ENCODE measurements around the gene MYLK2. TPM values are rescaled to one million over a fixed set of nuclear protein-coding genes. Genes with fewer than 3 reads are reported as not detected.

Gene MYLK2
- total and polyA plus RNA-seq, 12 donors: 0.11 to 1.5 (median 0.27) TPM; not detected in 9

DNA sequence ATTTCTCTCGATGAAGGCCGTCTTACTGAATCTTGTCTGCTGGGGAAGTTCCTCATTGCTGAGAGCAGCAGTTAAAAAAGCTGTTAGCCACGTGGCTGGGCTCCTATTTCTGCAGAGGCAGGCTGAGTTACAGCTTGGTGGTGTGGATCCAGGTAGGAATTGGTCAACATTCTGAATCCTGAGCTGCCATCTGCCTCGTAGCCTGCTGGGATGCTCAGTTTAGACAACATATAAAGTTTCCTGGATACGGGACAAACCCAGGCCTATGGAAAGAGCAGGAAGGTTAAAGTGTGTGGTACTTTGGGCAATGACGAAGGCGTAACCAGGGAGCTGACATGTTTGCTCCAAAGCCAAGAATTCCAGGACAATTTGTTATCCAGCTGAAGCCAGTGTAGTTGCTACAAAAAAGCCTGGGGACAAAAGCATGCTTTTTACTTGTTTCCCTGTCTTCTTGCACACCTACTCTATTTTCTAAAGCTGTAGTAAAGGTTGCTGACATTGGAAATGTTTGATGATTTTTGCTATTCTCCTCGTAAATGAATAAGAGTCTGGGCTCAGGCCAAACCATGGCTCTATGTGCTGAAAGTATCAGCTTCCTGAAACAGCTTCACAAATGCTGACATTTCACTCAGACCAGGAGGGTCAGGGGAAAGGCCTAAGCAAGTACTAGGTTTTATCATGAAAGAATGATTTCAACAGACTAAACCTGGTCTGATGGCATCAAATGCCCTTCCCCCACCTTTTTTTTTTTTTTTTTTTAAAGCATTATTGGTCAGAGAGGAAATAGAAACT is 12.4 kb upstream of the MYLK2 start:
- H3K4me1 ChIP-seq (replicated peaks in 1 of 2): no peaks in the 10 kb centered on the region
- TF ChIP-seq, protein P1, sequence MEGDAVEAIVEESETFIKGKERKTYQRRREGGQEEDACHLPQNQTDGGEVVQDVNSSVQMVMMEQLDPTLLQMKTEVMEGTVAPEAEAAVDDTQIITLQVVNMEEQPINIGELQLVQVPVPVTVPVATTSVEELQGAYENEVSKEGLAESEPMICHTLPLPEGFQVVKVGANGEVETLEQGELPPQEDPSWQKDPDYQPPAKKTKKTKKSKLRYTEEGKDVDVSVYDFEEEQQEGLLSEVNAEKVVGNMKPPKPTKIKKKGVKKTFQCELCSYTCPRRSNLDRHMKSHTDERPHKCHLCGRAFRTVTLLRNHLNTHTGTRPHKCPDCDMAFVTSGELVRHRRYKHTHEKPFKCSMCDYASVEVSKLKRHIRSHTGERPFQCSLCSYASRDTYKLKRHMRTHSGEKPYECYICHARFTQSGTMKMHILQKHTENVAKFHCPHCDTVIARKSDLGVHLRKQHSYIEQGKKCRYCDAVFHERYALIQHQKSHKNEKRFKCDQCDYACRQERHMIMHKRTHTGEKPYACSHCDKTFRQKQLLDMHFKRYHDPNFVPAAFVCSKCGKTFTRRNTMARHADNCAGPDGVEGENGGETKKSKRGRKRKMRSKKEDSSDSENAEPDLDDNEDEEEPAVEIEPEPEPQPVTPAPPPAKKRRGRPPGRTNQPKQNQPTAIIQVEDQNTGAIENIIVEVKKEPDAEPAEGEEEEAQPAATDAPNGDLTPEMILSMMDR (IDR thresholded peaks at IDR 0.05): no peak
- TF ChIP-seq POLR2A (IDR thresholded peaks at IDR 0.05): no peak
- no peaks in the 10 kb centered on the region for H3K9me3 ChIP-seq (replicated peaks in 1 of 3)
- DNase-seq: no peak
- 78 to 83% (median 82%) methylated on average over 8 of the region's 8 CpGs for WGBS, 4 donors
- H3K4me3 ChIP-seq: no peak overlapping the region
- no peaks in the 10 kb centered on the region for H3K27me3 ChIP-seq
- no peak overlapping the region for H3K27ac ChIP-seq
- H3K36me3 ChIP-seq (replicated peaks in 1 of 2): no peaks in the 10 kb centered on the region
- intact Hi-C loops (cut with DNase I): no loop called here

DNA sequence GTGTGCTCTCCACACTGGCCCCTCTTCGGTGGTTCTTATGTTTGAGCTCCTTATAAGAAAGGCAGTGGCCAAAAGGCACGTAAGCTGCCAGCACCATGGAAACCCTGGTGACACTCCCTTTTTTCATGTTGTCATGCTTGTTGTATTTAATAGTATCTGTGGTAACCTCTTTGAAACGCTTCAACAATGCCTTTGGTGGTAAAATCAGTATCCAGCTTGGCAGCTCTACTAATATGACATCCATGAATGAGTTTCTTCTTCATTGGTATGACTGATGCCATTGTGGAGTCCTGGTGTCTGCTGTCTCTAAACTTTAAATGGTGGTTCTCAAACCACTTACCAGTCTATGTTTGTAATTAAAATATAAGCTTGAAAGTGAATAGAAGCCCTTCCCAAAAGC is 10.7 kb upstream of the MYLK2 start:
- Histone ChIP-seq H3K36me3 (replicated peaks in 1 of 2) (no peaks in the 10 kb centered on the region), H3K27ac (no peak overlapping the region), H3K9me3 (replicated peaks in 1 of 3) (no peaks in the 10 kb centered on the region), H3K4me1 (replicated peaks in 1 of 2) (peaks cover 0 to 3% of the 10 kb centered on the region in 2 donors), H3K4me3 (no peak overlapping the region), H3K27me3 (no peaks in the 10 kb centered on the region)
- WGBS, 4 donors: 87 to 95% (median 94%) methylated on average over 3 of the region's 3 CpGs
- intact Hi-C loops (cut with DNase I): no loop called here
- no peak for DNase-seq
- TF ChIP-seq POLR2A (IDR thresholded peaks at IDR 0.05): no peak
- TF ChIP-seq, protein P1 (IDR thresholded peaks at IDR 0.05): no peak

- no peak overlapping the region for H3K27ac ChIP-seq
- H3K36me3 ChIP-seq (replicated peaks in 1 of 2): no peaks in the 10 kb centered on the region
- intact Hi-C loops (cut with DNase I): no loop called here
- H3K4me1 ChIP-seq (replicated peaks in 1 of 2): peaks cover 0 to 3% of the 10 kb centered on the region in 2 donors
- WGBS, 4 donors: 66 to 81% (median 75%) methylated on average over 3 of the region's 3 CpGs
- DNase-seq: no peak
- H3K9me3 ChIP-seq (replicated peaks in 1 of 3): no peaks in the 10 kb centered on the region
- TF ChIP-seq, protein P1 (IDR thresholded peaks at IDR 0.05): no peak
- no peak for TF ChIP-seq POLR2A (IDR thresholded peaks at IDR 0.05)
- no peak overlapping the region for H3K4me3 ChIP-seq
- H3K27me3 ChIP-seq: no peaks in the 10 kb centered on the region
These were observed 9.5 kb upstream of the MYLK2 start for GRCh38 chr20:31809661-31810060.

- no peaks in the 10 kb centered on the region for H3K9me3 ChIP-seq (replicated peaks in 1 of 3)
- H3K4me3 ChIP-seq: no peak overlapping the region
- 91 to 97% (median 93%) methylated on average over 4 of the region's 4 CpGs for WGBS, 4 donors
- peak in 1 of 7 donors; percentile 15 for DNase-seq
- intact Hi-C loops (cut with DNase I): no loop called here
- H3K27ac ChIP-seq: no peak overlapping the region
- H3K36me3 ChIP-seq (replicated peaks in 1 of 2): no peaks in the 10 kb centered on the region
- H3K4me1 ChIP-seq (replicated peaks in 1 of 2): peaks cover 0 to 3% of the 10 kb centered on the region in 2 donors
- TF ChIP-seq, protein P1 (IDR thresholded peaks at IDR 0.05): no peak
- TF ChIP-seq POLR2A (IDR thresholded peaks at IDR 0.05): no peak
- H3K27me3 ChIP-seq: no peaks in the 10 kb centered on the region
These were observed 8.0 kb upstream of the MYLK2 start for GRCh38 chr20:31811198-31811597.

Data from adrenal gland (tissue), 12 donors.